H9 (cell line): ENCODE results near the gene SLC44A1. TPM values are rescaled to one million over a fixed set of nuclear protein-coding genes. Genes with fewer than 3 reads are reported as not detected.

Experiments
- DNase-seq: peaks from one replicate; pipeline ENCODE4 v3.0.0-alpha.2; 2017
- H2AFZ ChIP-seq: one replicate; pipeline ENCODE4 v1.6.1; 2013; ENCODE audit warnings: mild to moderate bottlenecking, low read length, control low read depth, moderate library complexity
- H2AK5ac ChIP-seq: 2 replicates; pipeline ENCODE4 v1.6.1; 2013; ENCODE audit warnings: low read length, control low read depth, mixed read lengths; ENCODE audit not compliant: insufficient read length
- H2BK120ac ChIP-seq: one replicate; pipeline ENCODE4 v1.6.1; 2013; ENCODE audit warnings: low read depth, mild to moderate bottlenecking, low read length, control low read depth, inconsistent platforms; ENCODE audit not compliant: poor library complexity, severe bottlenecking
- H2BK12ac ChIP-seq: 2 replicates; pipeline ENCODE4 v1.6.1; 2013; ENCODE audit warnings: low read length, control low read depth, mixed read lengths, low read depth; ENCODE audit not compliant: insufficient read length
- H2BK15ac ChIP-seq: 2 replicates; pipeline ENCODE4 v1.6.1; 2013; ENCODE audit warnings: low read depth, low read length, control low read depth
- H2BK20ac ChIP-seq: one replicate; pipeline ENCODE4 v1.6.1; 2013; ENCODE audit warnings: low read depth, mild to moderate bottlenecking, low read length, control low read depth, inconsistent platforms; ENCODE audit not compliant: poor library complexity, severe bottlenecking
- H2BK5ac ChIP-seq: 2 replicates; pipeline ENCODE4 v1.6.1; 2013; ENCODE audit warnings: low read length, control low read depth, mixed read lengths; ENCODE audit not compliant: insufficient read length
- H3K14ac ChIP-seq: 2 replicates; pipeline ENCODE4 v1.6.1; 2013; ENCODE audit warnings: low read length, control low read depth; ENCODE audit not compliant: insufficient read depth
- H3K18ac ChIP-seq: 2 replicates; pipeline ENCODE4 v1.6.1; 2013; ENCODE audit warnings: low read depth, mild to moderate bottlenecking, mixed read lengths, low read length, control low read depth; ENCODE audit not compliant: insufficient read length
- H3K23ac ChIP-seq: 2 replicates; pipeline ENCODE4 v1.6.1; 2013; ENCODE audit warnings: low read length, control low read depth, mixed read lengths, low read depth; ENCODE audit not compliant: insufficient read length
- H3K23me2 ChIP-seq: 2 replicates; pipeline ENCODE4 v1.6.1; 2013; ENCODE audit warnings: low read depth, mild to moderate bottlenecking, mixed read lengths, low read length, control low read depth; ENCODE audit not compliant: insufficient read length, poor library complexity, severe bottlenecking
- H3K27ac ChIP-seq: 2 replicates; pipeline ENCODE4 v1.5.1; 2013; ENCODE audit warnings: low read length, control low read depth, mixed read lengths, low read depth; ENCODE audit not compliant: insufficient read length
- H3K27me3 ChIP-seq: 2 replicates; pipeline ENCODE4 v1.6.1; 2013; ENCODE audit warnings: low read length, control low read depth, inconsistent platforms; ENCODE audit not compliant: insufficient read depth
- H3K4ac ChIP-seq: 2 replicates; pipeline ENCODE4 v1.6.1; 2013; ENCODE audit warnings: low read depth, mild to moderate bottlenecking, control low read depth, inconsistent platforms, low read length, moderate library complexity
- H3K4me1 ChIP-seq: 2 replicates; pipeline ENCODE4 v1.6.1; 2013; ENCODE audit warnings: low read length, control low read depth, inconsistent platforms; ENCODE audit not compliant: insufficient read depth
- H3K4me2 ChIP-seq: 2 replicates; pipeline ENCODE4 v1.6.1; 2013; ENCODE audit warnings: low read length, control low read depth, mixed read lengths; ENCODE audit not compliant: insufficient read length, insufficient read depth
- H3K56ac ChIP-seq: 2 replicates; pipeline ENCODE4 v1.6.1; 2013; ENCODE audit warnings: low read depth, mild to moderate bottlenecking, mixed read lengths, low read length, control low read depth; ENCODE audit not compliant: insufficient read length
- H3K79me1 ChIP-seq: 2 replicates; pipeline ENCODE4 v1.6.1; 2013; ENCODE audit warnings: low read depth, mild to moderate bottlenecking, moderate library complexity, low read length, control low read depth, inconsistent platforms; ENCODE audit not compliant: insufficient read depth, poor library complexity, severe bottlenecking
- H3K79me2 ChIP-seq: 2 replicates; pipeline ENCODE4 v1.6.1; 2013; ENCODE audit warnings: low read length, control low read depth, inconsistent platforms; ENCODE audit not compliant: insufficient read depth
- H3K9ac ChIP-seq: 2 replicates; pipeline ENCODE4 v1.6.1; 2013; ENCODE audit warnings: low read length, control low read depth, mixed read lengths; ENCODE audit not compliant: insufficient read length; ENCODE audit errors: extremely low read depth
- H3K9me3 ChIP-seq: one replicate; pipeline ENCODE4 v1.6.1; 2013; ENCODE audit warnings: low read depth, low read length, inconsistent platforms; ENCODE audit not compliant: control insufficient read depth
- H3T11ph ChIP-seq: one replicate; pipeline ENCODE4 v1.6.1; 2013; ENCODE audit warnings: mild to moderate bottlenecking, low read length, control low read depth, inconsistent platforms
- H4K20me1 ChIP-seq: one replicate; pipeline ENCODE4 v1.6.1; 2013; ENCODE audit not compliant: control insufficient read depth, insufficient read length, insufficient read depth
- H4K5ac ChIP-seq: 2 replicates; pipeline ENCODE4 v1.6.1; 2013; ENCODE audit warnings: low read depth, mild to moderate bottlenecking, mixed read lengths, low read length, control low read depth; ENCODE audit not compliant: insufficient read length
- H4K8ac ChIP-seq: replicated peaks from 2 replicates; pipeline ENCODE4 v1.6.1; 2013; ENCODE audit warnings: low read length, control low read depth, mixed read lengths, low read depth; ENCODE audit not compliant: insufficient read length
- H4K91ac ChIP-seq: 2 replicates; pipeline ENCODE4 v1.6.1; 2013; ENCODE audit warnings: low read depth, mild to moderate bottlenecking, moderate library complexity, mixed read lengths, low read length, control low read depth; ENCODE audit not compliant: insufficient read length
- H3K27ac Mint-ChIP-seq, 3 experiments: 2 replicates in 2 of 3; 3 replicates in 1 of 3; pipeline ENCODE4 v1.8.0; 2020 to 2021; ENCODE audit warnings: mixed read lengths in 3 of 3, mild to moderate bottlenecking in 1 of 3, moderate library complexity in 1 of 3
- H3K27me3 Mint-ChIP-seq: 2 replicates; pipeline ENCODE4 v1.8.0; 2021; ENCODE audit warnings: low read depth, mild to moderate bottlenecking, moderate library complexity, mixed read lengths
- H3K36me3 Mint-ChIP-seq, 3 experiments: 2 replicates in 2 of 3; 3 replicates in 1 of 3; pipeline ENCODE4 v1.8.0; 2020 to 2021; ENCODE audit warnings: low read depth in 3 of 3, mixed read lengths in 3 of 3; ENCODE audit not compliant: insufficient read depth in 1 of 3
- H3K4me1 Mint-ChIP-seq, 2 experiments: 2 replicates each; pipeline ENCODE4 v1.8.0; 2020; ENCODE audit warnings: mixed read lengths in 2 of 2
- H3K4me3 Mint-ChIP-seq, 2 experiments: 2 replicates in 1 of 2; 3 replicates in 1 of 2; pipeline ENCODE4 v1.8.0; 2020 to 2021; ENCODE audit warnings: mild to moderate bottlenecking in 2 of 2, mixed read lengths in 2 of 2, moderate library complexity in 1 of 2
- H3K9me3 Mint-ChIP-seq, 2 experiments: 2 replicates in 1 of 2; 3 replicates in 1 of 2; pipeline ENCODE4 v1.8.0; 2020; ENCODE audit warnings: mild to moderate bottlenecking in 2 of 2, mixed read lengths in 2 of 2, moderate library complexity in 1 of 2
- CTCF ChIP-seq: fragments of 200-600 bp; sonication (generic); conservative IDR thresholded peaks from 3 replicates; pipeline ENCODE4 v1.8.0; 2021; ENCODE audit warnings: antibody characterized with exemption, mild to moderate bottlenecking
- WGBS: extraction: QIAGEN DNeasy Blood & Tissue Kit; methylation state at CpG from one replicate; pipeline ENCODE4 v1.1.7; 2013; ENCODE audit warnings: missing lambda C conversion rate, low lambda C conversion rate, mixed read lengths; ENCODE audit not compliant: insufficient read length; ENCODE audit errors: extremely low coverage; 5-methylcytosine and 5-hydroxymethylcytosine counted together
- total RNA-seq: library from RNA; stranded (reverse); gene quantifications from 2 replicates; pipeline ENCODE4 v1.2.1, GENCODE V29; 2021

Gene SLC44A1
- total RNA-seq, 1 experiment from 2014 or later, result 60.7 TPM

- H2AK5ac ChIP-seq, result no peak overlapping the region
- H3K4me1 ChIP-seq, result no peaks in the 10 kb centered on the region
- H3K4me1 Mint-ChIP-seq, result peaks cover 0 to 7% of the 10 kb centered on the region in 2 experiments; a peak in 1 of 4 replicates
- H3K56ac ChIP-seq, result no peak overlapping the region
- TF ChIP-seq CTCF, result no peak
- no peak overlapping the region for H4K91ac ChIP-seq
- no peaks in the 10 kb centered on the region for H3K36me3 Mint-ChIP-seq
- no peak overlapping the region for H2AFZ ChIP-seq
- H3K14ac ChIP-seq, result no peak overlapping the region
- H3K4ac ChIP-seq, result no peak overlapping the region
- no peak overlapping the region for H3K4me3 Mint-ChIP-seq
- H4K20me1 ChIP-seq, result no peaks in the 10 kb centered on the region
- no peak overlapping the region for H3K9ac ChIP-seq
- H2BK120ac ChIP-seq, result no peak overlapping the region
- no peak for DNase-seq
- H3K9me3 Mint-ChIP-seq, result no peaks in the 10 kb centered on the region
- no peak overlapping the region for H3T11ph ChIP-seq
- no peak overlapping the region for H2BK12ac ChIP-seq
- no peak overlapping the region for H2BK20ac ChIP-seq
- H3K27me3 ChIP-seq, result no peaks in the 10 kb centered on the region
- H2BK15ac ChIP-seq, result no peak overlapping the region
- no peak overlapping the region for H2BK5ac ChIP-seq
- no peaks in the 10 kb centered on the region for H3K27me3 Mint-ChIP-seq
- H4K5ac ChIP-seq, result no peak overlapping the region
- WGBS, result no CpG with 5 or more reads among the region's 1 CpG
- no peaks in the 10 kb centered on the region for H3K23me2 ChIP-seq
- no peak overlapping the region for H3K4me2 ChIP-seq
- no peaks in the 10 kb centered on the region for H3K79me2 ChIP-seq
- no peak overlapping the region for H3K27ac ChIP-seq
- H3K18ac ChIP-seq, result no peak overlapping the region
- no peaks in the 10 kb centered on the region for H3K9me3 ChIP-seq
- H4K8ac ChIP-seq, result no peak overlapping the region
- no peaks in the 10 kb centered on the region for H3K79me1 ChIP-seq
- no peak overlapping the region; a peak in 1 of 7 replicates for H3K27ac Mint-ChIP-seq
- no peak overlapping the region for H3K23ac ChIP-seq
Observed at GRCh38 chr9:105198865-105199264, 45.6 kb upstream of the SLC44A1 start.
